ENCODE results near the gene KDR. TPM values are rescaled to one million over a fixed set of nuclear protein-coding genes. Genes with fewer than 3 reads are reported as not detected.

KDR gene
- total and polyA plus RNA-seq, 9 of the 15 experiments (the other 6 are each of a cell fraction or from before 2014, with no cell fraction given), result 0.13 TPM; not detected in 8

GRCh38 chr4:55066018-55066417 lies 59.4 kb downstream of the KDR start (continued):
- TF ChIP-seq NKRF (IDR thresholded peaks at IDR 0.05; ENCODE audit: borderline replicate concordance), result no peak
- no peak for TF ChIP-seq YY1 (IDR thresholded peaks at IDR 0.05; ENCODE audit: borderline replicate concordance in 1 of 3, control insufficient read depth in 1 of 3, extremely low read depth in 1 of 3, insufficient read depth in 3 of 3, insufficient read length in 1 of 3, insufficient replicate concordance in 2 of 3, low read depth in 1 of 3, low read length in 2 of 3)
- TF ChIP-seq SPI1 (IDR thresholded peaks at IDR 0.05; ENCODE audit: borderline replicate concordance, low read depth, low read length), result no peak

GRCh38 chr4:55055529-55055928 lies 69.9 kb downstream of the KDR start:
- Histone ChIP-seq H4K20me1 (replicated peaks; ENCODE audit: control insufficient read depth, insufficient read depth, low read length) (no peaks in the 10 kb centered on the region), H3K9ac (ENCODE audit: insufficient read depth in 1 of 2, low read depth in 2 of 2, low read length in 2 of 2) (no peak overlapping the region), H3K9me1 (ENCODE audit: control insufficient read depth, insufficient read depth, low read length) (no peaks in the 10 kb centered on the region), H3K27me3 (ENCODE audit: control insufficient read depth in 2 of 2, insufficient read depth in 2 of 2, low read length in 2 of 2) (no peaks in the 10 kb centered on the region), H2AFZ (ENCODE audit: low read depth, low read length) (no peak overlapping the region), H3K4me2 (ENCODE audit: insufficient read depth, low read length) (no peak overlapping the region), H3K4me3 (no peak overlapping the region), H3K36me3 (ENCODE audit: control insufficient read depth, insufficient read depth, low read length) (no peaks in the 10 kb centered on the region), H3K4me1 (replicated peaks in 1 of 2; ENCODE audit: control insufficient read depth in 2 of 2, insufficient read depth in 2 of 2, low read length in 2 of 2) (no peaks in the 10 kb centered on the region), H3K27ac (ENCODE audit: extremely low read depth, low read depth, low read length) (no peak overlapping the region), H3K9me3 (replicated peaks; ENCODE audit: control insufficient read depth, insufficient read depth, low read depth, low read length) (no peaks in the 10 kb centered on the region), H3K79me2 (ENCODE audit: control insufficient read depth, insufficient read depth, low read length) (no peaks in the 10 kb centered on the region)
- ChIA-PET POLR2A (no interaction called here), CTCF (ENCODE audit: low intra/inter-chr PET ratio) (no interaction called here)
- 0% methylated on average over 4 of the region's 4 CpGs for WGBS (ENCODE audit: insufficient coverage, low coverage, missing lambda C conversion rate)
- in situ Hi-C loops (cut with MboI) (no loop called here), intact Hi-C loops (cut with micrococcal nuclease) (no loop called here)
- no TSS peak for BruUV-seq (replicated peaks)
- no peak for DNase-seq (ENCODE audit: extremely low read depth in 1 of 4, low spot score in 3 of 4)
- FAIRE-seq, result no peak
- TF ChIP-seq CC2D1A (IDR thresholded peaks at IDR 0.05) (no peak), NFATC3 (IDR thresholded peaks at IDR 0.05) (no peak), NCOA1 (IDR thresholded peaks at IDR 0.05; ENCODE audit: low read depth) (no peak), NRF1 (conservative IDR thresholded peaks at IDR 0.05 in 1 of 2, IDR thresholded peaks at IDR 0.05 in 1 of 2) (no peak), GABPB1 (CRISPR knock-in tag; IDR thresholded peaks at IDR 0.05) (no peak), ZBTB43 (CRISPR knock-in tag; IDR thresholded peaks at IDR 0.05) (no peak), MBD2 (IDR thresholded peaks at IDR 0.05; ENCODE audit: borderline replicate concordance, low read depth) (no peak), CREBBP (IDR thresholded peaks at IDR 0.05; ENCODE audit: low read depth, low read length) (no peak), ZNF277 (CRISPR knock-in tag; IDR thresholded peaks at IDR 0.05; ENCODE audit: borderline replicate concordance) (no peak), HMGN3 (IDR thresholded peaks at IDR 0.05; ENCODE audit: borderline replicate concordance, extremely low read depth, insufficient read length, low read depth, low read length) (no peak), RFX5 (IDR thresholded peaks at IDR 0.05; ENCODE audit: low read depth, low read length) (no peak), HDAC8 (tag; IDR thresholded peaks at IDR 0.05) (no peak)
- no peak for ATAC-seq
